BLaER1 (cell line): ENCODE data around the gene TNS1.
A peak's percentile ranks its signal among the peaks of the same experiment; 100 is the strongest.

Experiments
- H3K27ac ChIP-seq: shearing (Covaris generic); formaldehyde crosslinking; 2 replicates; pipeline ENCODE4 v1.8.1; 2022
- H3K27me3 ChIP-seq: shearing (Covaris generic); formaldehyde crosslinking; 2 replicates; pipeline ENCODE4 v1.8.1; 2022
- H3K36me3 ChIP-seq: shearing (Covaris generic); formaldehyde crosslinking; 2 replicates; pipeline ENCODE4 v1.8.1; 2022
- H3K4me1 ChIP-seq: shearing (Covaris generic); formaldehyde crosslinking; 2 replicates; pipeline ENCODE4 v1.8.1; 2022
- H3K4me2 ChIP-seq: shearing (Covaris generic); formaldehyde crosslinking; 2 replicates; pipeline ENCODE4 v1.8.1; 2022
- H3K4me3 ChIP-seq: shearing (Covaris generic); formaldehyde crosslinking; 2 replicates; pipeline ENCODE4 v1.8.1; 2022
- H3K9ac ChIP-seq: shearing (Covaris generic); formaldehyde crosslinking; 2 replicates; pipeline ENCODE4 v1.8.1; 2022
- H3K9me3 ChIP-seq: shearing (Covaris generic); formaldehyde crosslinking; 2 replicates; pipeline ENCODE4 v1.8.1; 2022
- H4K20me1 ChIP-seq: shearing (Covaris generic); formaldehyde crosslinking; 2 replicates; pipeline ENCODE4 v1.8.1; 2022
- Cebpa-rat ChIP-seq: shearing (Covaris generic); IDR thresholded peaks from 2 replicates; pipeline ENCODE4 v1.8.1; 2022

The TNS1 gene

DNA sequence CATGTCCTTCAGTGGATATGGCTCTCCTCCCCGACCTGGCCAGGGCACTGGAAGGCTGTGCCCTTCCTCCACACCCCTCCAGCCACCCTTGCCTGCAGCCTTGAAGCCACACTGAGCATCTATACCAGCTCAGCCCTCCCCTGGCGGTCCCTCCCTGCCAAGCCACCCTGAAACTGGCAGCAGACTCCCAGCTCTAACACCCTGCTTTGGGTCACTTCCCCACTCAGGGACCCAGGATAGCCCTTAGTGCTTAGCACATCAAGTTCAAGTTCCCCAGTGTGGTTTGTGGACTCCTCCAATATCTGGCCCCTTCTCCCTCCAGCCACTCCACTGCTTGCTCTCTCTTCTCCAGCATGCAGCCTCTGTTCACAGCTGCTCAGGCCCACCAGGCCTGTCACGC, 89.4 kb downstream of the TNS1 start:
- no peaks in the 10 kb centered on the region for H3K9me3 ChIP-seq
- TF ChIP-seq Cebpa-rat, result no peak
- H3K9ac ChIP-seq, result no peak overlapping the region
- peaks cover 85% of the 10 kb centered on the region for H3K4me1 ChIP-seq
- peaks cover 2% of the 10 kb centered on the region; the same call in 1 of the 2 replicates for H3K27me3 ChIP-seq
- H3K27ac ChIP-seq, result no peak overlapping the region
- H3K4me2 ChIP-seq, result peak overlapping the region; percentile 92
- H3K4me3 ChIP-seq, result no peak overlapping the region
- H4K20me1 ChIP-seq, result peaks cover 100% of the 10 kb centered on the region
- peaks cover 25% of the 10 kb centered on the region for H3K36me3 ChIP-seq

DNA sequence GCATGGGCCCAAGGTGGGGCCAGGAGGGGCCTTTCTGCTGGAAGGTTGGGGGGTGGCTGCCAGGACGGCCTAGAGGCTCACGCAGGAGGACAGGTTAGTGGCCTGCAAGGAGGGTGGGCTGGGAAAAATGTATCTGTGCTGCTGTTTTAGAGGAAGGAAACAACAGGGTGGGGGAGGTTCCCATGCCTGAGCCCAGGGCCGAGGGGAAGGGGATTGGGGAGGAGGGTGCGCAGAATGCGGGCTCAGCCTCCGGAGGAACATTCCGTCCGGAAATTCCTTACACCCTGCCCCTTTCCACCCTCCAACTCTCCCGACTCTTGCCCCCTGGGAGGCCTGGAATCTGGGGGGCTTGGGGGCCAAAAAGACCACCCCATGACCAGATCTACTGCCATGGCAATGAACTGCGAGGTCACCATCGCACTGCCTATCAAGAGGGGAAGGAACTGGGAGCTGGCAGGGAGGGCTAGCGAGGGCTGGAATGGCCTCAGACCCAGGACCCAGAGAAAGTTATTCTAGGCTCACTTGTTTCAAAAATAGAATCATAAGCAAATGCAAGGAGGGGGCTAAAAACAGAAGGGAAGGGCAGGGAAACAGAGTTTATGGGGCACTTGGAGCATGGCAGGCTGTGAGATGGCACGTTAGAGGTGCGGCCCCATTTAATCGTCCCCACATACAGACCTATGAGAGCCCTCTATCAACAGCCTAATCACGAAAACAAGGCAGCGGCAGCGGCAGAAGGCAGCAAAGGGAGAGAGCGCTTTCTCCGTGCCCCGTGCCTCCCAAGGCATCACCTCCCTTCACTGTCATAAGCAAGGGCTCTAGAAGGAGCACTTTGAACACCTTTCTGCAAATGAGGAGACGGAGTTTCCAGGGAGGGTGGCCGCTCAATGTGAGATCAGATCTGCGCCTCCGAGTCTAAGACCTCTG, 90.4 kb downstream of the TNS1 start:
- Histone ChIP-seq H4K20me1 (peaks cover 100% of the 10 kb centered on the region), H3K4me2 (peak overlapping the region; percentile 92), H3K4me1 (peaks cover 86% of the 10 kb centered on the region), H3K36me3 (peaks cover 25% of the 10 kb centered on the region), H3K27ac (no peak overlapping the region), H3K9me3 (no peaks in the 10 kb centered on the region), H3K27me3 (peaks cover 8% of the 10 kb centered on the region; the same call in 1 of the 2 replicates), H3K9ac (no peak overlapping the region), H3K4me3 (no peak overlapping the region)
- no peak for TF ChIP-seq Cebpa-rat

DNA sequence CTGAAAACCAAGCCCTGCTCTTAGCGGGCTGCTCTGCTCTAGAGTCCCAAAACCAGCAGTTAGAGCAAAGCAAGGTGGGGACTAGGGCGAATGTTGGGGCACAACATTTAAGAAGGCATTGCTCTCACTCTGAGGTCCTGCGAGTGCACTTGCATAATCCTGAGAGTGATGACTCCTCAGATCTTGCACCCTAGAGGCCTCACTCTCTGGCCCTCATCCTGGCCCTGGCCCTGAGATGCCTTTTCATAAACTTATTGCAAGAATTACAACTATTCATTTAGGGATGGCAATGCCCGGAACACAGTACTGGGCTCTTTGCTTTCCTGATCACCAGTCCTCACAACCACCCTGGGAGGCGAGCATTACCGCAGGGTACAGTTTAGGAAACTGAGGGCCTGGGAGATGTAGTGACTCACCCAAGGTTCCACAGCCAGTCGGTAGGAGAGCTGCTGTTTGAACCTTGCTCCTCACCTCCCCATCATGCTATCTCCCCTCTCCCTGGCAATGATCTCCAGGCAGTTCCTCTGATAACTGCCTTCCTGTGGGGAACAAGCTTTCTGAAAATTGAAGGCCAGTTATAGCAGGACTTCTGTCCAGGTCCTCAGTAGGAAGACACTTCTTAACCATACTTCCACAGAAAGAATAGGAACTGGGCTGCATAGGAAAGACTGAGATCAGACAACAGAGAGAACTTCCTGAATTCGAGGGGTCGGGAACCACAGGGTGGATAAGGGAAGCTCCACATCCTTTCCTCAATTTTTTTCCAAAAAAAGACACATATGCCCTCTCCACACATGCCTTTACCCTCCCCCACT, 91.3 kb downstream of the TNS1 start:
- Histone ChIP-seq H3K4me2 (peak overlapping the region; percentile 92), H3K9ac (no peak overlapping the region), H3K9me3 (no peaks in the 10 kb centered on the region), H4K20me1 (peaks cover 100% of the 10 kb centered on the region), H3K4me1 (peaks cover 86% of the 10 kb centered on the region), H3K27me3 (peaks cover 8% of the 10 kb centered on the region; the same call in 1 of the 2 replicates), H3K4me3 (no peak overlapping the region), H3K36me3 (peaks cover 18% of the 10 kb centered on the region), H3K27ac (no peak overlapping the region)
- TF ChIP-seq Cebpa-rat, result no peak

DNA sequence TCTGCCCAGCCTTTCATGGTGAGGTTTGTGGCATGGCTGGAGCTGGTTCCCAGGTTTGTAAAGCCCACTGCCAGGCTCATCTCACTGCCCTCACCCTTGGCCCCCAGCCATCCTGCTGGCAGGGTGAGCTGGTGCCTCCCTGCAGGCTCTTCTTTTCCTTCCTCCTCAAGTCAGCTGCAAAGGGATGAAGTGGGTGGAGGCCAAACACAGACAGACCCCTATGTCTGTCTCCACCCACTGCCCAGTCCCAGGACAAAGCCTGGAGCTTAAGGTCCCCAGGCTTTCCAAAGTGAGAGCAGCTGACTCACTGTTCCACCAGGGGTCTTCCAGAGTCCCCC, 92.0 kb downstream of the TNS1 start:
- H3K4me3 ChIP-seq, result no peak overlapping the region
- TF ChIP-seq Cebpa-rat, result no peak
- peaks cover 98% of the 10 kb centered on the region for H4K20me1 ChIP-seq
- H3K27ac ChIP-seq, result 0 out of 2 replicates have a peak overlapping the region, but pooled peaks have one; percentile 15
- peaks cover 12% of the 10 kb centered on the region for H3K36me3 ChIP-seq
- no peaks in the 10 kb centered on the region for H3K9me3 ChIP-seq
- no peak overlapping the region for H3K9ac ChIP-seq
- H3K27me3 ChIP-seq, result peaks cover 8% of the 10 kb centered on the region; the same call in 1 of the 2 replicates
- peak overlapping the region; percentile 92 for H3K4me2 ChIP-seq
- peaks cover 91% of the 10 kb centered on the region for H3K4me1 ChIP-seq

DNA sequence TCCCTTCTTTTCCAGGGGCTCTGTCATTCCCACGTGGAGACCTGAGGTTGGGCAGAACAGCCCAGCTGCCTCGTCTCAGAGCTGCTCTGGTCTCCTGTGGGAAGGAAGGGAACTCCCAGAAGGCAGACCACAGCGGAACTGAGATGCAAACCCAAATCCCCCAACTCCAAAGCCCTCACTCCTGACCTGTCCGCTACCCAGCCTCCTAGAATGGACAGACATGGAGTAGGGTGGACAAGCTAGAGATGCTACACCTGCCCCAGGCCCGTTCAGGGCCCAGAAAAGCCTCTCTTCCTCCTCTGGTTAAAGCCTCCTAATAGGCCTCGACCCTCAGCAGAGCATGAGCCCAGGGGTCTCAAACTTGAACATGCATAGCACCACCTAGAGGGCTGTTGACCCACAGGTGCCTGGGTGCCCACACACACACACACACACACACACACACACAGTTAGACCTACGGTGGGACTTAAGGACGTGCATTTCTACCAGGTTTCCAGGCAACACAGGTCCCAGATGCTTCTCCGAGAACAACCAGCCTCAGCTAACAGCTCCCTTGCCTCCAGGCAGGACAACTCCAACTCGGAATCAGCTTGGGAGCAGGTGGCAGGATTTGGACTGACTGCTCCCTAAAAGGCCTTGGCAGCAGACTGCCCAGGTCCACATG, 93.5 kb downstream of the TNS1 start:
- no peak for TF ChIP-seq Cebpa-rat
- H3K4me2 ChIP-seq, result peak overlapping the region; percentile 92
- peaks cover 8% of the 10 kb centered on the region; the same call in 1 of the 2 replicates for H3K27me3 ChIP-seq
- peak overlapping the region; percentile 32; the same call in 1 of the 2 replicates for H3K27ac ChIP-seq
- no peaks in the 10 kb centered on the region for H3K9me3 ChIP-seq
- H3K36me3 ChIP-seq, result no peaks in the 10 kb centered on the region
- peak overlapping the region; percentile 32; the same call in 1 of the 2 replicates for H3K9ac ChIP-seq
- H3K4me3 ChIP-seq, result no peak overlapping the region
- H4K20me1 ChIP-seq, result peaks cover 98% of the 10 kb centered on the region
- peaks cover 100% of the 10 kb centered on the region for H3K4me1 ChIP-seq

DNA sequence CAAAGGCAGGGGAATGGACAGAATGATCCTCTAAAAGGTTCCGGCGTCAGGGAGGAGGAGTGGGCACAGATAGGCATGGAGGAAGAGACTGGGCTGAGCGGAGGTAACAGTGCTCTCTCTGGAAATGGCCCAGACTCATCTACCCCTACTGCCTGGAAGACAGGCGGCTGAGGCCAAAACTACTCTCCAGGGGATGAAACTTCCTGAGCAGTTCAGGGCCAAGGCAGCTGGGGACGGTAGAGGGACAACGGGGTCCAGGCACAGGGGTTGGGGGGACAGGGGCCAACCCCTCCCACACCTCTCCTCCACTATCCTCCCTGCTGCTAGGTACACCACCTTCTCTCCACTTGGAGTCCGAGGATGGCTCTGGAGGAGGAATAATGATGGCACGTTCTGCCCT, 94.3 kb downstream of the TNS1 start:
- Histone ChIP-seq H3K27ac (no peak overlapping the region), H3K4me2 (peak overlapping the region; percentile 92), H3K4me3 (no peak overlapping the region), H3K27me3 (peaks cover 8% of the 10 kb centered on the region; the same call in 1 of the 2 replicates), H4K20me1 (peaks cover 98% of the 10 kb centered on the region), H3K36me3 (no peaks in the 10 kb centered on the region), H3K9me3 (no peaks in the 10 kb centered on the region), H3K9ac (0 out of 2 replicates have a peak overlapping the region, but pooled peaks have one; percentile 24), H3K4me1 (peaks cover 100% of the 10 kb centered on the region)
- no peak for TF ChIP-seq Cebpa-rat

GRCh38 chr2:217907266-217907665, 95.5 kb downstream of the TNS1 start:
- H3K4me3 ChIP-seq, result no peak overlapping the region
- peaks cover 87% of the 10 kb centered on the region for H4K20me1 ChIP-seq
- H3K27me3 ChIP-seq, result peaks cover 8% of the 10 kb centered on the region; the same call in 1 of the 2 replicates
- no peak overlapping the region for H3K27ac ChIP-seq
- peaks cover 100% of the 10 kb centered on the region for H3K4me1 ChIP-seq
- no peaks in the 10 kb centered on the region for H3K36me3 ChIP-seq
- TF ChIP-seq Cebpa-rat, result no peak
- H3K4me2 ChIP-seq, result peak overlapping the region; percentile 92
- H3K9ac ChIP-seq, result no peak overlapping the region
- H3K9me3 ChIP-seq, result no peaks in the 10 kb centered on the region

DNA sequence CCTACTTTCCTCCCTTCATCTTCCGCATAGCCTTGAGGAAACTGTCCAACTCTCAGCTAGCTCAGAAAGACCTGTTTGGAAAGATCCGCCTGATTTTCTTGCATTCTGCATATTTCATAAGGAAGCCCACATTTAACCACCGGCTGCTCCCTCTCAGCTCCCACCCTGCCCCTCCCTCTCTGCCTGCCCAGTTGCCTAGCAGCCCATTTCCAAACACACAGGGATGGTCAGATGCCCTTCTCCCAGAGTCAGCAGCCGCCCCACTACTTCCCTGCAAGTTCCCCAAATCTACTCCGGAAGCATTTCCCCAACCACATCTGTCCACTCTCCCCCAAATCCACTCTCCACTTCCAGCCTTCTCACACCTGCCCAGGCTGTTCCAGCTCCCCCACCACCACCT, 96.0 kb downstream of the TNS1 start:
- Histone ChIP-seq H3K4me1 (peaks cover 100% of the 10 kb centered on the region), H3K9me3 (no peaks in the 10 kb centered on the region)

GRCh38 chr2:217905896-217906295, 96.9 kb downstream of the TNS1 start:
- Histone ChIP-seq H3K9ac (0 out of 2 replicates have a peak overlapping the region, but pooled peaks have one; percentile 46), H3K4me1 (peaks cover 100% of the 10 kb centered on the region), H4K20me1 (peaks cover 74% of the 10 kb centered on the region), H3K27ac (peak overlapping the region; percentile 77; the same call in 1 of the 2 replicates), H3K36me3 (peaks cover 5% of the 10 kb centered on the region), H3K9me3 (no peaks in the 10 kb centered on the region), H3K4me3 (peak overlapping the region; percentile 44), H3K4me2 (peak overlapping the region; percentile 92), H3K27me3 (peaks cover 8% of the 10 kb centered on the region; the same call in 1 of the 2 replicates)
- TF ChIP-seq Cebpa-rat, result no peak

More for the DNA sequence above, 96.0 kb downstream of the TNS1 start:
- H3K4me3 ChIP-seq, result no peak overlapping the region
- H3K36me3 ChIP-seq, result no peaks in the 10 kb centered on the region
- no peak overlapping the region for H3K9ac ChIP-seq
- H3K4me2 ChIP-seq, result peak overlapping the region; percentile 92
- no peak for TF ChIP-seq Cebpa-rat
- peaks cover 83% of the 10 kb centered on the region for H4K20me1 ChIP-seq
- peaks cover 8% of the 10 kb centered on the region; the same call in 1 of the 2 replicates for H3K27me3 ChIP-seq
- H3K27ac ChIP-seq, result no peak overlapping the region
